ENCODE data around the gene PAK1. TPM values are rescaled to one million over a fixed set of nuclear protein-coding genes. Genes with fewer than 3 reads are reported as not detected.

The PAK1 gene
- total and polyA plus RNA-seq, 2 of the 8 experiments (the other 6 are each of a cell fraction or from before 2014, with no cell fraction given), result 87.7 to 151 TPM

DNA sequence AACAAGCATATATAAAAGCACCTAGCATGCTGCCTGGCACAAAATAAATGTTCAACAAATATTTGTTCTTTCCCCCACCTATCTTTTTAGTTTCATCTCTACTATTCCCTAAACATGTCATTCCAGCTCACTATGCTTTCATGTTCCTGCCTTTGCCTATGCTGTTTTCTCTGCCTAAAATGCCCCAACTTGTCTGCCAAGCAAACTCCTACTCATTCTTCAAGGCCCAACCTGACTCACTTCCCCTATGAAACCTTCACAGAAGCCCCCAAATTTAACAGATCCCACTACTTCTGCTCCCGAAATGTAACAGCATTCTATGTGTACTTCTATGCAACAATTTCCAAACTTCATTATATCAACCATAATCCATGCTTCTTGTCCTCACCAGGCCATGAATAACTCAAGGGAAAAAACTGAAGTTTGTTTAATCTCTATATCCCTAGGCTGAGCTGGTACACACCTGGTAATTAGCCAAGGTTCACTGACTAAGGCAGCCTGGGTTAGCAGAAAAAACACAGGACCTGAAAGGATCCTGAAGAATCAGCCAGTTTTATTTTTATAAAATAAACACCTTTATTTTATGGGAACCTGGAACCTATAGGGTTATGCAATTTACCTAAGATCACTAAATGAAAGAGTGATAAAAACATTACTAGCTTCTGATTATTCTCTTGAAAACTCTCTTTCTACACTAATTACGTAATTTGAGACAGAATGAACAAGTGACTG, 72.2 kb downstream of the PAK1 start (continued):
- TF ChIP-seq, protein P1, sequence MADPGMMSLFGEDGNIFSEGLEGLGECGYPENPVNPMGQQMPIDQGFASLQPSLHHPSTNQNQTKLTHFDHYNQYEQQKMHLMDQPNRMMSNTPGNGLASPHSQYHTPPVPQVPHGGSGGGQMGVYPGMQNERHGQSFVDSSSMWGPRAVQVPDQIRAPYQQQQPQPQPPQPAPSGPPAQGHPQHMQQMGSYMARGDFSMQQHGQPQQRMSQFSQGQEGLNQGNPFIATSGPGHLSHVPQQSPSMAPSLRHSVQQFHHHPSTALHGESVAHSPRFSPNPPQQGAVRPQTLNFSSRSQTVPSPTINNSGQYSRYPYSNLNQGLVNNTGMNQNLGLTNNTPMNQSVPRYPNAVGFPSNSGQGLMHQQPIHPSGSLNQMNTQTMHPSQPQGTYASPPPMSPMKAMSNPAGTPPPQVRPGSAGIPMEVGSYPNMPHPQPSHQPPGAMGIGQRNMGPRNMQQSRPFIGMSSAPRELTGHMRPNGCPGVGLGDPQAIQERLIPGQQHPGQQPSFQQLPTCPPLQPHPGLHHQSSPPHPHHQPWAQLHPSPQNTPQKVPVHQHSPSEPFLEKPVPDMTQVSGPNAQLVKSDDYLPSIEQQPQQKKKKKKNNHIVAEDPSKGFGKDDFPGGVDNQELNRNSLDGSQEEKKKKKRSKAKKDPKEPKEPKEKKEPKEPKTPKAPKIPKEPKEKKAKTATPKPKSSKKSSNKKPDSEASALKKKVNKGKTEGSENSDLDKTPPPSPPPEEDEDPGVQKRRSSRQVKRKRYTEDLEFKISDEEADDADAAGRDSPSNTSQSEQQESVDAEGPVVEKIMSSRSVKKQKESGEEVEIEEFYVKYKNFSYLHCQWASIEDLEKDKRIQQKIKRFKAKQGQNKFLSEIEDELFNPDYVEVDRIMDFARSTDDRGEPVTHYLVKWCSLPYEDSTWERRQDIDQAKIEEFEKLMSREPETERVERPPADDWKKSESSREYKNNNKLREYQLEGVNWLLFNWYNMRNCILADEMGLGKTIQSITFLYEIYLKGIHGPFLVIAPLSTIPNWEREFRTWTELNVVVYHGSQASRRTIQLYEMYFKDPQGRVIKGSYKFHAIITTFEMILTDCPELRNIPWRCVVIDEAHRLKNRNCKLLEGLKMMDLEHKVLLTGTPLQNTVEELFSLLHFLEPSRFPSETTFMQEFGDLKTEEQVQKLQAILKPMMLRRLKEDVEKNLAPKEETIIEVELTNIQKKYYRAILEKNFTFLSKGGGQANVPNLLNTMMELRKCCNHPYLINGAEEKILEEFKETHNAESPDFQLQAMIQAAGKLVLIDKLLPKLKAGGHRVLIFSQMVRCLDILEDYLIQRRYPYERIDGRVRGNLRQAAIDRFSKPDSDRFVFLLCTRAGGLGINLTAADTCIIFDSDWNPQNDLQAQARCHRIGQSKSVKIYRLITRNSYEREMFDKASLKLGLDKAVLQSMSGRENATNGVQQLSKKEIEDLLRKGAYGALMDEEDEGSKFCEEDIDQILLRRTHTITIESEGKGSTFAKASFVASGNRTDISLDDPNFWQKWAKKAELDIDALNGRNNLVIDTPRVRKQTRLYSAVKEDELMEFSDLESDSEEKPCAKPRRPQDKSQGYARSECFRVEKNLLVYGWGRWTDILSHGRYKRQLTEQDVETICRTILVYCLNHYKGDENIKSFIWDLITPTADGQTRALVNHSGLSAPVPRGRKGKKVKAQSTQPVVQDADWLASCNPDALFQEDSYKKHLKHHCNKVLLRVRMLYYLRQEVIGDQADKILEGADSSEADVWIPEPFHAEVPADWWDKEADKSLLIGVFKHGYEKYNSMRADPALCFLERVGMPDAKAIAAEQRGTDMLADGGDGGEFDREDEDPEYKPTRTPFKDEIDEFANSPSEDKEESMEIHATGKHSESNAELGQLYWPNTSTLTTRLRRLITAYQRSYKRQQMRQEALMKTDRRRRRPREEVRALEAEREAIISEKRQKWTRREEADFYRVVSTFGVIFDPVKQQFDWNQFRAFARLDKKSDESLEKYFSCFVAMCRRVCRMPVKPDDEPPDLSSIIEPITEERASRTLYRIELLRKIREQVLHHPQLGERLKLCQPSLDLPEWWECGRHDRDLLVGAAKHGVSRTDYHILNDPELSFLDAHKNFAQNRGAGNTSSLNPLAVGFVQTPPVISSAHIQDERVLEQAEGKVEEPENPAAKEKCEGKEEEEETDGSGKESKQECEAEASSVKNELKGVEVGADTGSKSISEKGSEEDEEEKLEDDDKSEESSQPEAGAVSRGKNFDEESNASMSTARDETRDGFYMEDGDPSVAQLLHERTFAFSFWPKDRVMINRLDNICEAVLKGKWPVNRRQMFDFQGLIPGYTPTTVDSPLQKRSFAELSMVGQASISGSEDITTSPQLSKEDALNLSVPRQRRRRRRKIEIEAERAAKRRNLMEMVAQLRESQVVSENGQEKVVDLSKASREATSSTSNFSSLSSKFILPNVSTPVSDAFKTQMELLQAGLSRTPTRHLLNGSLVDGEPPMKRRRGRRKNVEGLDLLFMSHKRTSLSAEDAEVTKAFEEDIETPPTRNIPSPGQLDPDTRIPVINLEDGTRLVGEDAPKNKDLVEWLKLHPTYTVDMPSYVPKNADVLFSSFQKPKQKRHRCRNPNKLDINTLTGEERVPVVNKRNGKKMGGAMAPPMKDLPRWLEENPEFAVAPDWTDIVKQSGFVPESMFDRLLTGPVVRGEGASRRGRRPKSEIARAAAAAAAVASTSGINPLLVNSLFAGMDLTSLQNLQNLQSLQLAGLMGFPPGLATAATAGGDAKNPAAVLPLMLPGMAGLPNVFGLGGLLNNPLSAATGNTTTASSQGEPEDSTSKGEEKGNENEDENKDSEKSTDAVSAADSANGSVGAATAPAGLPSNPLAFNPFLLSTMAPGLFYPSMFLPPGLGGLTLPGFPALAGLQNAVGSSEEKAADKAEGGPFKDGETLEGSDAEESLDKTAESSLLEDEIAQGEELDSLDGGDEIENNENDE (IDR thresholded peaks at IDR 0.05; ENCODE audit: insufficient replicate concordance, low read length), result no peak
- TF ChIP-seq CTBP2 (IDR thresholded peaks at IDR 0.05; ENCODE audit: borderline replicate concordance, insufficient read depth, insufficient read length, low read length) (no peak), EP300 (IDR thresholded peaks at IDR 0.05; ENCODE audit: borderline replicate concordance in 1 of 2, low read depth in 2 of 2, low read length in 2 of 2) (no peak), BRCA1 (IDR thresholded peaks at IDR 0.05; ENCODE audit: low read depth, low read length) (no peak), TEAD4 (IDR thresholded peaks at IDR 0.05; ENCODE audit: low read depth, low read length) (no peak), HDAC2 (IDR thresholded peaks at IDR 0.05; ENCODE audit: borderline replicate concordance in 1 of 2, low read depth in 2 of 2, low read length in 2 of 2) (no peak)
